Measurements from ENCODE around the gene DIP2B. TPM values are rescaled to one million over a fixed set of nuclear protein-coding genes. Genes with fewer than 3 reads are reported as not detected.

Gene DIP2B
- total and polyA plus RNA-seq, 2 of the 13 experiments (the other 11 are each of a cell fraction or from before 2014, with no cell fraction given): 32.1 to 35.8 TPM

- TF ChIP-seq TIGD3 (CRISPR knock-in tag; IDR thresholded peaks at IDR 0.05; ENCODE audit: borderline replicate concordance): no peak
These were observed 173.1 kb downstream of the DIP2B start (continued) for GRCh38 chr12:50677858-50678257.

GRCh38 chr12:50678650-50679365 is 174.0 kb downstream of the DIP2B start:
- POLR2A ChIA-PET: no interaction called here
- no peak for FAIRE-seq
- H3K4me2 ChIP-seq (ENCODE audit: low read depth, low read length): no peak overlapping the region
- no peaks in the 10 kb centered on the region for H3K9me3 ChIP-seq (ENCODE audit: low read length)
- no peak for DNase-seq (ENCODE audit: low spot score)
- intact Hi-C loops (cut with micrococcal nuclease; ENCODE audit: unreplicated experiment): no loop called here
- no peak overlapping the region for H3K27ac ChIP-seq (ENCODE audit: extremely low read length, insufficient read depth, low read length)
- no TSS peak for BruUV-seq (replicated peaks)
- WGBS (ENCODE audit: low lambda C conversion rate): 95% methylated on average over 3 of the region's 4 CpGs
- no peaks in the 10 kb centered on the region for H3K4me1 ChIP-seq (ENCODE audit: insufficient read depth, low read length)
- no peak overlapping the region for H3K9ac ChIP-seq (ENCODE audit: insufficient read depth, low read depth, low read length)
- no peaks in the 10 kb centered on the region for H3K27me3 ChIP-seq (ENCODE audit: control insufficient read depth in 1 of 2, insufficient read depth in 2 of 2, low read length in 2 of 2)
- in situ Hi-C loops (cut with HindIII; ENCODE audit: extremely low pct_ligation_motif_present, low pct_unique_long_range_greater_than_20kb): no loop called here
- H3K4me3 ChIP-seq (replicated peaks in 1 of 3; ENCODE audit: insufficient read depth in 1 of 3, low read depth in 2 of 3, low read length in 3 of 3): no peak overlapping the region
- H2AFZ ChIP-seq (ENCODE audit: low read length): no peak overlapping the region
- H4K20me1 ChIP-seq (ENCODE audit: insufficient read depth, low read length): no peaks in the 10 kb centered on the region; the same call in 1 of the 2 replicates
- H3K79me2 ChIP-seq (ENCODE audit: insufficient read depth, low read length): no peaks in the 10 kb centered on the region
- H3K36me3 ChIP-seq (replicated peaks in 1 of 2; ENCODE audit: control insufficient read depth in 1 of 2, insufficient read depth in 2 of 2, low read length in 2 of 2): peaks cover 25 to 84% of the 10 kb centered on the region in 2 experiments
- CTCF ChIA-PET (ENCODE audit: low intra/inter-chr PET ratio, low total read pairs): no interaction called here
- no peak for ATAC-seq
- TF ChIP-seq TIGD3 (CRISPR knock-in tag; IDR thresholded peaks at IDR 0.05; ENCODE audit: borderline replicate concordance) (no peak), ZNF850 (CRISPR knock-in tag; conservative IDR thresholded peaks at IDR 0.05) (no peak), EP300 (IDR thresholded peaks at IDR 0.05; ENCODE audit: low read depth in 2 of 2, low read length in 2 of 2) (no peak), EP300 (CRISPR knock-in tag; IDR thresholded peaks at IDR 0.05; ENCODE audit: borderline replicate concordance) (no peak), NFYB (CRISPR knock-in tag; IDR thresholded peaks at IDR 0.05) (no peak), TOPORS (CRISPR knock-in tag; IDR thresholded peaks at IDR 0.05) (no peak), E2F2 (CRISPR knock-in tag; IDR thresholded peaks at IDR 0.05; ENCODE audit: borderline replicate concordance) (no peak), HOXA5 (CRISPR knock-in tag; IDR thresholded peaks at IDR 0.05) (no peak), CEBPB (IDR thresholded peaks at IDR 0.05; ENCODE audit: borderline replicate concordance, low read depth, low read length) (no peak), CBX5 (CRISPR knock-in tag; IDR thresholded peaks at IDR 0.05; ENCODE audit: borderline replicate concordance) (no peak), ZBTB3 (CRISPR knock-in tag; IDR thresholded peaks at IDR 0.05; ENCODE audit: borderline replicate concordance, low read depth) (no peak), ISL2 (CRISPR knock-in tag; IDR thresholded peaks at IDR 0.05) (no peak), ZNF331 (CRISPR knock-in tag; IDR thresholded peaks at IDR 0.05) (no peak), KLF16 (CRISPR knock-in tag; IDR thresholded peaks at IDR 0.05) (no peak), SALL2 (CRISPR knock-in tag; IDR thresholded peaks at IDR 0.05) (no peak), HNF4A (CRISPR knock-in tag; IDR thresholded peaks at IDR 0.05) (no peak)
- TF ChIP-seq, protein P1, sequence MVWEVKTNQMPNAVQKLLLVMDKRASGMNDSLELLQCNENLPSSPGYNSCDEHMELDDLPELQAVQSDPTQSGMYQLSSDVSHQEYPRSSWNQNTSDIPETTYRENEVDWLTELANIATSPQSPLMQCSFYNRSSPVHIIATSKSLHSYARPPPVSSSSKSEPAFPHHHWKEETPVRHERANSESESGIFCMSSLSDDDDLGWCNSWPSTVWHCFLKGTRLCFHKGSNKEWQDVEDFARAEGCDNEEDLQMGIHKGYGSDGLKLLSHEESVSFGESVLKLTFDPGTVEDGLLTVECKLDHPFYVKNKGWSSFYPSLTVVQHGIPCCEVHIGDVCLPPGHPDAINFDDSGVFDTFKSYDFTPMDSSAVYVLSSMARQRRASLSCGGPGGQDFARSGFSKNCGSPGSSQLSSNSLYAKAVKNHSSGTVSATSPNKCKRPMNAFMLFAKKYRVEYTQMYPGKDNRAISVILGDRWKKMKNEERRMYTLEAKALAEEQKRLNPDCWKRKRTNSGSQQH (CRISPR knock-in tag; IDR thresholded peaks at IDR 0.05; ENCODE audit: low read depth): no peak
- TF ChIP-seq, protein P2, sequence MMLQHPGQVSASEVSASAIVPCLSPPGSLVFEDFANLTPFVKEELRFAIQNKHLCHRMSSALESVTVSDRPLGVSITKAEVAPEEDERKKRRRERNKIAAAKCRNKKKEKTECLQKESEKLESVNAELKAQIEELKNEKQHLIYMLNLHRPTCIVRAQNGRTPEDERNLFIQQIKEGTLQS (CRISPR knock-in tag; IDR thresholded peaks at IDR 0.05): no peak
